GM23338 (cell line): ENCODE data around the gene CSNK1G1. TPM values are rescaled to one million over a fixed set of nuclear protein-coding genes. Genes with fewer than 3 reads are reported as not detected.

ENCODE experiments used
- ATAC-seq: fragments of 200-7000 bp; cut with Tn5 transposase; 3 replicates; pipeline ENCODE4 v1.9.1; 2020
- DNase-seq: peaks from one replicate; pipeline ENCODE4 v3.0.0-alpha.2; 2015; ENCODE audit warnings: low spot score
- H2AFZ ChIP-seq: fragments of 200-600 bp; sonication (generic); 2 replicates; pipeline ENCODE4 v1.8.0; 2016; ENCODE audit warnings: antibody characterized with exemption, mild to moderate bottlenecking, moderate library complexity
- H3F3A ChIP-seq: fragments of 200-600 bp; sonication (generic); replicated peaks from 2 replicates; pipeline ENCODE4 v1.8.0; 2017; ENCODE audit warnings: antibody characterized with exemption, mixed run types, low read depth
- H3K27ac ChIP-seq: fragments of 200-600 bp; sonication (generic); 2 replicates; pipeline ENCODE4 v1.6.1; 2016; ENCODE audit warnings: low read depth
- H3K27me3 ChIP-seq: fragments of 200-600 bp; sonication (generic); 2 replicates; pipeline ENCODE4 v1.8.0; 2016; ENCODE audit warnings: mild to moderate bottlenecking, mixed run types, moderate library complexity; ENCODE audit not compliant: insufficient read depth
- H3K36me3 ChIP-seq: fragments of 200-600 bp; sonication (generic); 2 replicates; pipeline ENCODE4 v1.8.0; 2016; ENCODE audit warnings: mild to moderate bottlenecking; ENCODE audit not compliant: insufficient read depth
- H3K4me1 ChIP-seq: fragments of 200-600 bp; sonication (generic); 2 replicates; pipeline ENCODE4 v1.8.0; 2016; ENCODE audit warnings: mild to moderate bottlenecking, moderate library complexity; ENCODE audit not compliant: insufficient read depth
- H3K4me2 ChIP-seq: fragments of 200-600 bp; sonication (generic); 2 replicates; pipeline ENCODE4 v1.7.1; 2017; ENCODE audit warnings: mixed run types
- H3K4me3 ChIP-seq: fragments of 200-600 bp; sonication (generic); 2 replicates; pipeline ENCODE4 v1.6.1; 2016; ENCODE audit warnings: mixed run types
- H3K79me2 ChIP-seq: fragments of 200-600 bp; sonication (generic); replicated peaks from 2 replicates; pipeline ENCODE4 v1.8.0; 2017; ENCODE audit warnings: mild to moderate bottlenecking; ENCODE audit not compliant: insufficient read depth
- H3K9me2 ChIP-seq: fragments of 200-600 bp; sonication (generic); 2 replicates; pipeline ENCODE4 v1.8.0; 2017; ENCODE audit not compliant: insufficient read depth
- H4K20me1 ChIP-seq: fragments of 200-600 bp; sonication (generic); replicated peaks from 2 replicates; pipeline ENCODE4 v1.8.0; 2017; ENCODE audit warnings: mild to moderate bottlenecking; ENCODE audit not compliant: insufficient read depth
- H3K27ac Mint-ChIP-seq: 2 replicates; pipeline ENCODE4 v1.8.0; 2020; ENCODE audit warnings: inconsistent platforms, mild to moderate bottlenecking, moderate library complexity, mixed read lengths
- H3K27me3 Mint-ChIP-seq: 3 replicates; pipeline ENCODE4 v1.8.0; 2022; ENCODE audit warnings: low read depth, mild to moderate bottlenecking, moderate library complexity, mixed read lengths, inconsistent platforms; ENCODE audit not compliant: insufficient read depth, poor library complexity
- H3K36me3 Mint-ChIP-seq: 3 replicates; pipeline ENCODE4 v1.8.0; 2021; ENCODE audit warnings: low read depth, mild to moderate bottlenecking, inconsistent platforms, moderate library complexity, mixed read lengths
- H3K4me1 Mint-ChIP-seq: 3 replicates; pipeline ENCODE4 v1.8.0; 2020; ENCODE audit warnings: mild to moderate bottlenecking, inconsistent platforms, mixed read lengths
- H3K4me3 Mint-ChIP-seq: 3 replicates; pipeline ENCODE4 v1.8.0; 2021; ENCODE audit warnings: moderate library complexity, mild to moderate bottlenecking, inconsistent platforms, mixed read lengths
- H3K9me3 Mint-ChIP-seq: 3 replicates; pipeline ENCODE4 v1.8.0; 2020; ENCODE audit warnings: moderate library complexity, mild to moderate bottlenecking, inconsistent platforms, mixed read lengths
- CREB1 ChIP-seq: fragments of 250-450 bp; sonication (Bioruptor Pico); IDR thresholded peaks from 2 replicates; pipeline ENCODE4 v1.5.0; 2020; ENCODE audit warnings: low read depth, mild to moderate bottlenecking, moderate library complexity
- CTCF ChIP-seq, 2 experiments: fragments of 200-600 bp in 1 of 2; sonication (generic) in 1 of 2; conservative IDR thresholded peaks; 2 replicates each; pipeline versions ENCODE4 v1.5.1 to v1.6.1; 2016 to 2017; ENCODE audit warnings: antibody characterized with exemption in 2 of 2, low read depth in 2 of 2, mild to moderate bottlenecking in 2 of 2, moderate library complexity in 1 of 2
- ETS1 ChIP-seq: IDR thresholded peaks from 2 replicates; pipeline ENCODE4 v1.6.1; 2016; ENCODE audit warnings: antibody characterized with exemption
- EZH2phosphoT487 ChIP-seq: fragments of 200-600 bp; sonication (generic); IDR thresholded peaks from one replicate; pipeline ENCODE4 v1.8.1; 2018; ENCODE audit warnings: antibody characterized with exemption; ENCODE audit not compliant: unreplicated experiment
- REST ChIP-seq: IDR thresholded peaks from one replicate; pipeline ENCODE4 v1.6.1; 2018; ENCODE audit warnings: antibody characterized with exemption; ENCODE audit not compliant: unreplicated experiment
- STAT1 ChIP-seq: IDR thresholded peaks from one replicate; pipeline ENCODE4 v1.6.1; 2016; ENCODE audit warnings: antibody characterized with exemption; ENCODE audit not compliant: unreplicated experiment
- ZNF114 ChIP-seq: fragments of 250-450 bp; sonication (Bioruptor Pico); IDR thresholded peaks from 2 replicates; pipeline ENCODE4 v1.5.0; 2020; ENCODE audit warnings: mild to moderate bottlenecking, moderate library complexity
- polyA plus RNA-seq: library from polyadenylated mRNA; unstranded; fragments of >200 nt; fragmentation: Nextera tagmentation; extraction: Ambion mirVana; gene quantifications from 2 replicates; pipeline ENCODE4 v1.2.1, GENCODE V29; 2016
- total RNA-seq: library from RNA; depleted of rRNA; stranded (reverse); fragments of >200 nt; shearing (Covaris generic); gene quantifications from 2 replicates; pipeline ENCODE4 v1.2.3, GENCODE V29; 2014

Gene CSNK1G1
- total and polyA plus RNA-seq, 2 experiments from 2014 or later: 9.3 to 13.4 TPM

- H3K4me1 ChIP-seq: peaks cover 13% of the 10 kb centered on the region
Measured at GRCh38 chr15:64149424-64149823, 206.5 kb downstream of the CSNK1G1 start.

GRCh38 chr15:64148581-64148980 lies 207.4 kb downstream of the CSNK1G1 start:
- H3F3A ChIP-seq: no peaks in the 10 kb centered on the region; the same call in 1 of the 2 replicates
- H3K27ac ChIP-seq: no peak overlapping the region
- H2AFZ ChIP-seq: no peak overlapping the region
- Mint-ChIP-seq H3K4me3 (no peak overlapping the region), H3K36me3 (no peaks in the 10 kb centered on the region; the same call in 2 of the 3 replicates), H3K27ac (no peak overlapping the region), H3K4me1 (peaks cover 18% of the 10 kb centered on the region), H3K9me3 (no peaks in the 10 kb centered on the region), H3K27me3 (peaks cover 18% of the 10 kb centered on the region)
- H3K36me3 ChIP-seq: no peaks in the 10 kb centered on the region
- no peaks in the 10 kb centered on the region for H4K20me1 ChIP-seq
- H3K27me3 ChIP-seq: peaks cover 18% of the 10 kb centered on the region
- H3K4me1 ChIP-seq: peaks cover 9% of the 10 kb centered on the region
- DNase-seq (no peak), ATAC-seq (no peak)
- no peak overlapping the region for H3K4me3 ChIP-seq
- H3K4me2 ChIP-seq: no peak overlapping the region
- H3K79me2 ChIP-seq: no peaks in the 10 kb centered on the region
- no peaks in the 10 kb centered on the region for H3K9me2 ChIP-seq
- TF ChIP-seq ETS1 (no peak), EZH2phosphoT487 (no peak), CREB1 (CRISPR knock-in tag) (no peak), REST (no peak), STAT1 (no peak)

More at GRCh38 chr15:64149424-64149823, 206.5 kb downstream of the CSNK1G1 start:
- peaks cover 18% of the 10 kb centered on the region for H3K4me1 Mint-ChIP-seq
- H3K27me3 ChIP-seq: peaks cover 18% of the 10 kb centered on the region
- H3K27me3 Mint-ChIP-seq: peaks cover 21% of the 10 kb centered on the region
- H2AFZ ChIP-seq: 0 out of 2 replicates have a peak overlapping the region, but pooled peaks have one; percentile 1
- ATAC-seq (no peak), DNase-seq (peak; percentile 75)
- H3K27ac ChIP-seq: no peak overlapping the region
- H4K20me1 ChIP-seq: no peaks in the 10 kb centered on the region; the same call in 1 of the 2 replicates
- H3K36me3 Mint-ChIP-seq: peaks cover 1% of the 10 kb centered on the region; the same call in 2 of the 3 replicates
- H3F3A ChIP-seq: peaks cover 8% of the 10 kb centered on the region
- no peaks in the 10 kb centered on the region for H3K9me2 ChIP-seq
- H3K79me2 ChIP-seq: no peaks in the 10 kb centered on the region
- no peak overlapping the region for H3K4me3 ChIP-seq
- no peak overlapping the region for H3K27ac Mint-ChIP-seq
- H3K4me3 Mint-ChIP-seq: peak overlapping the region; percentile 3; the same call in 1 of the 3 replicates
- H3K4me2 ChIP-seq: no peak overlapping the region
- no peaks in the 10 kb centered on the region for H3K9me3 Mint-ChIP-seq
- no peak for TF ChIP-seq ZNF114 (CRISPR knock-in tag)
- TF ChIP-seq STAT1: no peak
- TF ChIP-seq CTCF (conservative IDR thresholded peaks at IDR 0.05; ENCODE audit: low read depth in 2 of 2): peak; percentile 49 to 66
- H3K36me3 ChIP-seq: 0 out of 2 replicates have a peak, but pooled peaks cover 1% of the 10 kb centered on the region
